ENCODE measurements around the gene PRKAR1B. TPM values are rescaled to one million over a fixed set of nuclear protein-coding genes. Genes with fewer than 3 reads are reported as not detected.

The PRKAR1B gene
- total RNA-seq, 1 experiment from 2014 or later = 14.1 TPM

DNA sequence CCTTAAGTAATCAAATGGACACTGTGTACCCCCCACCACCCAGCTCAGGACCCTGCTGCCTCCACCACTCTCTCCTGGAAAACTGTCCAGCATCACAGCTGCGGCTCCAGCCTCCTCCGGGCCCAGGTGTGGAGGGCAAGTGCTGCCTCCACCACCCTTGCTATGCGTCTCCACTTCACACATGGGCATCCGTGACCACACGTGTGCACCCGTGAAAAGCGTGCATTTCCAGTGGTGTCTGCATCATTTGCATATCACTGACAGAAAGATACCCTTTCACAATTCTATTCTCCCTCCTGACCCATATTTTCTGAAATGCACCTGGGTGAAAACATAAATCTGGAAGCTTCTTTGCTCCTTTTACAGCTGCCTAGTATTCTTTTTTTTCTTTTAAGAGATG, 117.7 kb downstream of the PRKAR1B start:
- no peaks in the 10 kb centered on the region for H3K36me3 ChIP-seq (ENCODE audit: control insufficient read depth in 1 of 2, insufficient read depth in 2 of 2, low read length in 2 of 2)
- no peak overlapping the region for H3K4me2 ChIP-seq (ENCODE audit: low read length)
- ATAC-seq (no peak), DNase-seq (ENCODE audit: low read depth, low spot score) (no peak)
- H3K9me3 ChIP-seq (ENCODE audit: control insufficient read depth in 1 of 2, insufficient read depth in 1 of 2, low read depth in 1 of 2, low read length in 2 of 2) = no peaks in the 10 kb centered on the region
- POLR2A ChIA-PET = no interaction called here
- H3K4me1 ChIP-seq (ENCODE audit: control insufficient read depth in 1 of 2, insufficient read depth in 2 of 2, low read length in 2 of 2) = no peaks in the 10 kb centered on the region
- H3K27ac ChIP-seq (ENCODE audit: low read depth, low read length) = no peak overlapping the region
- no peaks in the 10 kb centered on the region for H4K20me1 ChIP-seq (ENCODE audit: insufficient read depth)
- H3K9ac ChIP-seq (ENCODE audit: low read length) = no peak overlapping the region
- RAD21 ChIA-PET (ENCODE audit: low non-redundant PET in 1 of 2, low total read pairs in 2 of 2, uncharacterized antibody in 2 of 2, unreplicated experiment in 2 of 2) = no interaction called here
- no peak overlapping the region for H3K4me3 ChIP-seq (replicated peaks in 1 of 2; ENCODE audit: low read depth in 1 of 2, low read length in 2 of 2)
- TF ChIP-seq FOSL1 (IDR thresholded peaks at IDR 0.05; ENCODE audit: low read depth) = no peak
- TF ChIP-seq, protein P1, sequence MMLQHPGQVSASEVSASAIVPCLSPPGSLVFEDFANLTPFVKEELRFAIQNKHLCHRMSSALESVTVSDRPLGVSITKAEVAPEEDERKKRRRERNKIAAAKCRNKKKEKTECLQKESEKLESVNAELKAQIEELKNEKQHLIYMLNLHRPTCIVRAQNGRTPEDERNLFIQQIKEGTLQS (IDR thresholded peaks at IDR 0.05) = no peak
- TF ChIP-seq ZBTB33 (IDR thresholded peaks at IDR 0.05; ENCODE audit: extremely low read depth, insufficient replicate concordance, low read length) = no peak
- no peak for TF ChIP-seq CBX3 (IDR thresholded peaks at IDR 0.05; ENCODE audit: low read depth)
- TF ChIP-seq ELF1 (IDR thresholded peaks at IDR 0.05; ENCODE audit: borderline replicate concordance, low read depth) = no peak
- no peak for TF ChIP-seq JUND (IDR thresholded peaks at IDR 0.05)
- TF ChIP-seq EZH2phosphoT487 (IDR thresholded peaks at IDR 0.05; ENCODE audit: borderline replicate concordance) = no peak
- no peak for TF ChIP-seq REST (IDR thresholded peaks at IDR 0.05; ENCODE audit: low read depth)
- TF ChIP-seq POLR2AphosphoS5 (IDR thresholded peaks at IDR 0.05; ENCODE audit: low read depth, low read length) = no peak
- no peak for TF ChIP-seq SIN3A (IDR thresholded peaks at IDR 0.05; ENCODE audit: low read depth)
- TF ChIP-seq MAX (IDR thresholded peaks at IDR 0.05) = no peak
- TF ChIP-seq POLR2A (IDR thresholded peaks at IDR 0.05; ENCODE audit: borderline replicate concordance, extremely low read depth, insufficient read depth, insufficient read length) = no peak
- H2AFZ ChIP-seq (ENCODE audit: low read depth, low read length, poor library complexity, severe bottlenecking) = no peak overlapping the region
- no peaks in the 10 kb centered on the region for H3K27me3 ChIP-seq (ENCODE audit: insufficient read depth, low read length)
- intact Hi-C loops (cut with micrococcal nuclease) = no loop called here
- no peaks in the 10 kb centered on the region for H3K79me2 ChIP-seq (ENCODE audit: insufficient read depth, low read length)
- CTCF ChIA-PET = no interaction called here
- H3K9me2 ChIP-seq (ENCODE audit: insufficient read depth) = no peaks in the 10 kb centered on the region
- no TSS peak for BruUV-seq (replicated peaks)

Measured in HCT116 (cell line).